Mucosa of stomach (tissue), 1 donor: ENCODE measurements around the gene DNAH1.

ENCODE experiments used
- H3K27me3 ChIP-seq: one replicate; pipeline ENCODE4 v1.7.0; 2013; ENCODE audit warnings: mild to moderate bottlenecking, low read length; ENCODE audit not compliant: control insufficient read depth, insufficient read depth
- H3K36me3 ChIP-seq: one replicate; pipeline ENCODE4 v1.7.0; 2013; ENCODE audit warnings: low read length; ENCODE audit not compliant: control insufficient read depth, insufficient read depth
- H3K4me1 ChIP-seq: one replicate; pipeline ENCODE4 v1.7.0; 2013; ENCODE audit warnings: mild to moderate bottlenecking, low read length; ENCODE audit not compliant: control insufficient read depth, insufficient read depth
- H3K4me3 ChIP-seq: one replicate; pipeline ENCODE4 v1.7.0; 2013; ENCODE audit warnings: low read length
- H3K9ac ChIP-seq: one replicate; pipeline ENCODE4 v1.7.0; 2013; ENCODE audit warnings: mild to moderate bottlenecking, low read length, moderate library complexity
- H3K9me3 ChIP-seq: one replicate; pipeline ENCODE4 v1.7.0; 2013; ENCODE audit warnings: mild to moderate bottlenecking, low read length, moderate library complexity; ENCODE audit not compliant: control insufficient read depth
- donor health status: Pancreatic carcinoma.

DNAH1 gene

GRCh38 chr3:52361454-52361853, 45.3 kb downstream of the DNAH1 start:
- Histone ChIP-seq H3K27me3 (no peaks in the 10 kb centered on the region), H3K9me3 (no peaks in the 10 kb centered on the region), H3K4me3 (no peak overlapping the region), H3K4me1 (no peaks in the 10 kb centered on the region), H3K36me3 (peaks cover 5% of the 10 kb centered on the region), H3K9ac (no peak overlapping the region)

- Histone ChIP-seq H3K36me3 (peaks cover 5% of the 10 kb centered on the region), H3K9me3 (no peaks in the 10 kb centered on the region), H3K9ac (no peak overlapping the region), H3K4me3 (no peak overlapping the region), H3K27me3 (no peaks in the 10 kb centered on the region), H3K4me1 (no peaks in the 10 kb centered on the region)
Observed at GRCh38 chr3:52361898-52362297, 45.8 kb downstream of the DNAH1 start.

GRCh38 chr3:52364322-52365035, 48.4 kb downstream of the DNAH1 start:
- H3K9me3 ChIP-seq, result no peaks in the 10 kb centered on the region
- H3K27me3 ChIP-seq, result no peaks in the 10 kb centered on the region
- H3K4me3 ChIP-seq, result no peak overlapping the region
- no peaks in the 10 kb centered on the region for H3K4me1 ChIP-seq
- peaks cover 5% of the 10 kb centered on the region for H3K36me3 ChIP-seq
- no peak overlapping the region for H3K9ac ChIP-seq

- no peak overlapping the region for H3K4me3 ChIP-seq
- H3K27me3 ChIP-seq, result no peaks in the 10 kb centered on the region
- no peaks in the 10 kb centered on the region for H3K36me3 ChIP-seq
- no peaks in the 10 kb centered on the region for H3K9me3 ChIP-seq
- H3K9ac ChIP-seq, result no peak overlapping the region
- no peaks in the 10 kb centered on the region for H3K4me1 ChIP-seq
Observed at GRCh38 chr3:52366527-52366926, 50.4 kb downstream of the DNAH1 start.

GRCh38 chr3:52367891-52368880, 52.1 kb downstream of the DNAH1 start:
- Histone ChIP-seq H3K9ac (no peak overlapping the region), H3K4me1 (no peaks in the 10 kb centered on the region), H3K4me3 (no peak overlapping the region), H3K36me3 (no peaks in the 10 kb centered on the region), H3K27me3 (no peaks in the 10 kb centered on the region), H3K9me3 (no peaks in the 10 kb centered on the region)

- H3K4me3 ChIP-seq, result no peak overlapping the region
- H3K9me3 ChIP-seq, result no peaks in the 10 kb centered on the region
- H3K36me3 ChIP-seq, result no peaks in the 10 kb centered on the region
- H3K27me3 ChIP-seq, result no peaks in the 10 kb centered on the region
- H3K4me1 ChIP-seq, result no peaks in the 10 kb centered on the region
- H3K9ac ChIP-seq, result no peak overlapping the region
Observed at GRCh38 chr3:52370531-52370930, 54.4 kb downstream of the DNAH1 start.

- Histone ChIP-seq H3K27me3 (no peaks in the 10 kb centered on the region), H3K9ac (no peak overlapping the region), H3K9me3 (no peaks in the 10 kb centered on the region), H3K4me3 (no peak overlapping the region), H3K36me3 (no peaks in the 10 kb centered on the region), H3K4me1 (no peaks in the 10 kb centered on the region)
Observed at GRCh38 chr3:52372822-52373504, 56.8 kb downstream of the DNAH1 start.

GRCh38 chr3:52373676-52374075, 57.6 kb downstream of the DNAH1 start:
- no peaks in the 10 kb centered on the region for H3K27me3 ChIP-seq
- H3K9me3 ChIP-seq, result no peaks in the 10 kb centered on the region
- no peak overlapping the region for H3K9ac ChIP-seq
- no peaks in the 10 kb centered on the region for H3K4me1 ChIP-seq
- H3K4me3 ChIP-seq, result no peak overlapping the region
- H3K36me3 ChIP-seq, result no peaks in the 10 kb centered on the region

GRCh38 chr3:52374173-52374572, 58.1 kb downstream of the DNAH1 start:
- H3K4me1 ChIP-seq, result no peaks in the 10 kb centered on the region
- H3K4me3 ChIP-seq, result no peak overlapping the region
- H3K9me3 ChIP-seq, result no peaks in the 10 kb centered on the region
- H3K9ac ChIP-seq, result no peak overlapping the region
- H3K27me3 ChIP-seq, result no peaks in the 10 kb centered on the region
- H3K36me3 ChIP-seq, result no peaks in the 10 kb centered on the region

- Histone ChIP-seq H3K4me1 (no peaks in the 10 kb centered on the region), H3K9ac (no peak overlapping the region), H3K9me3 (no peaks in the 10 kb centered on the region), H3K27me3 (peaks cover 4% of the 10 kb centered on the region), H3K36me3 (no peaks in the 10 kb centered on the region), H3K4me3 (no peak overlapping the region)
Observed at GRCh38 chr3:52379610-52380009, 63.5 kb downstream of the DNAH1 start.

GRCh38 chr3:52380023-52380422, 63.9 kb downstream of the DNAH1 start:
- Histone ChIP-seq H3K27me3 (peaks cover 4% of the 10 kb centered on the region), H3K9ac (no peak overlapping the region), H3K9me3 (no peaks in the 10 kb centered on the region), H3K36me3 (no peaks in the 10 kb centered on the region), H3K4me3 (no peak overlapping the region), H3K4me1 (no peaks in the 10 kb centered on the region)

- Histone ChIP-seq H3K4me3 (no peak overlapping the region), H3K36me3 (no peaks in the 10 kb centered on the region), H3K4me1 (no peaks in the 10 kb centered on the region), H3K27me3 (peaks cover 4% of the 10 kb centered on the region), H3K9me3 (no peaks in the 10 kb centered on the region), H3K9ac (no peak overlapping the region)
Observed at GRCh38 chr3:52381623-52382022, 65.5 kb downstream of the DNAH1 start.
